Measurements from ENCODE around the gene PID1.

Gene PID1

GRCh38 chr2:229235131-229235914 lies 35.8 kb downstream of the PID1 start:
- DNase-seq (ENCODE audit: extremely low read depth, low read depth) = no peak

GRCh38 chr2:229231885-229232284 lies 39.2 kb downstream of the PID1 start:
- DNase-seq (ENCODE audit: extremely low read depth, low read depth) = no peak
- TF ChIP-seq, protein P1, sequence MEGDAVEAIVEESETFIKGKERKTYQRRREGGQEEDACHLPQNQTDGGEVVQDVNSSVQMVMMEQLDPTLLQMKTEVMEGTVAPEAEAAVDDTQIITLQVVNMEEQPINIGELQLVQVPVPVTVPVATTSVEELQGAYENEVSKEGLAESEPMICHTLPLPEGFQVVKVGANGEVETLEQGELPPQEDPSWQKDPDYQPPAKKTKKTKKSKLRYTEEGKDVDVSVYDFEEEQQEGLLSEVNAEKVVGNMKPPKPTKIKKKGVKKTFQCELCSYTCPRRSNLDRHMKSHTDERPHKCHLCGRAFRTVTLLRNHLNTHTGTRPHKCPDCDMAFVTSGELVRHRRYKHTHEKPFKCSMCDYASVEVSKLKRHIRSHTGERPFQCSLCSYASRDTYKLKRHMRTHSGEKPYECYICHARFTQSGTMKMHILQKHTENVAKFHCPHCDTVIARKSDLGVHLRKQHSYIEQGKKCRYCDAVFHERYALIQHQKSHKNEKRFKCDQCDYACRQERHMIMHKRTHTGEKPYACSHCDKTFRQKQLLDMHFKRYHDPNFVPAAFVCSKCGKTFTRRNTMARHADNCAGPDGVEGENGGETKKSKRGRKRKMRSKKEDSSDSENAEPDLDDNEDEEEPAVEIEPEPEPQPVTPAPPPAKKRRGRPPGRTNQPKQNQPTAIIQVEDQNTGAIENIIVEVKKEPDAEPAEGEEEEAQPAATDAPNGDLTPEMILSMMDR (IDR thresholded peaks at IDR 0.05; ENCODE audit: low read depth, low read length) = no peak

More at GRCh38 chr2:229235131-229235914, 35.8 kb downstream of the PID1 start:
- TF ChIP-seq, protein P1 (IDR thresholded peaks at IDR 0.05; ENCODE audit: low read depth, low read length) = no peak

DNA sequence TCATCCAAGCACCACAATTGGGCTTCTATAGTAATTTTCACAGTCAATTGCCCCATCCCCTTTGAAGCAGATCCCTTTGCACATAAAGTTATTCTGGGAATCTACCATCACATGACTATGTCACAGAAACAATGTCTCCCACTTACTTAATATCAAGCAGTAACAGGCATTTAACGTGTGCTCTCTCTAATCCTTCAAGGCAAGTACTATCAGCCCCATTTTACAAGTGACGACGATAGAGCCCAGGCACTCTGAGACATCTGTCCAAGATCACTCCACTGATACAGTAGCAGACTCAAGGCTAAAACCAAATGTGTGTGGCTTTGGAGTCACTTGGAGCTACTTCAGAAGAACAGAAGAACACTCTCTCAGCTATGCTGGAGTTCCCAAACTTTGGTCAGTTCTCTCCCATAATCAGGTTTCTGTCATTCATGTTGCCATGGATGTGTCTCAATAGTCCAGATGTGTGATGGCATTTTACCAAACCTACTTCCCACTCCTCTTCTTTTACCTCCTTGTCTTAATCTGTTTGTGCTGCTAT lies 39.7 kb downstream of the PID1 start:
- TF ChIP-seq, protein P1 (IDR thresholded peaks at IDR 0.05; ENCODE audit: low read depth, low read length) = no peak
- no peak for DNase-seq (ENCODE audit: extremely low read depth, low read depth)

DNA sequence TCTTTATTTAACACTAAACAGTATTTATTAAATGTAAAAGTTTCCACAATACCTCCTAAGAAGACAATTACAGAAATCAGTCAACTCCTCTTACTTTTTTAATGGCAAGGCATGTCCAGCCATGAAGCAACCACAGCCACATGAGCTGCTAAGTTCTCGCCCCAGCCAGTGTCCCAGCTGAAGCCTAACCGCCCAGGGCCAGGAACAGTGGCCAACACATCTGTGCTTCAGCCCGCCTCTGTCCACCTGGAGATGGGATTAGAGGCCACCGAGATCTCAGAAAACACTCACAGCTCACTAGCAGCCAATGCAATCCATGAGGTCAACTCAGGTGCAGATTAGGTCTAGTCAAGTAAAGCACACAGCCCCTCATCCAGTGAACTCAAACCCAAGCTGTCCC lies 40.2 kb downstream of the PID1 start:
- TF ChIP-seq, protein P1 (IDR thresholded peaks at IDR 0.05; ENCODE audit: low read depth, low read length) = no peak
- no peak for DNase-seq (ENCODE audit: extremely low read depth, low read depth)

DNA sequence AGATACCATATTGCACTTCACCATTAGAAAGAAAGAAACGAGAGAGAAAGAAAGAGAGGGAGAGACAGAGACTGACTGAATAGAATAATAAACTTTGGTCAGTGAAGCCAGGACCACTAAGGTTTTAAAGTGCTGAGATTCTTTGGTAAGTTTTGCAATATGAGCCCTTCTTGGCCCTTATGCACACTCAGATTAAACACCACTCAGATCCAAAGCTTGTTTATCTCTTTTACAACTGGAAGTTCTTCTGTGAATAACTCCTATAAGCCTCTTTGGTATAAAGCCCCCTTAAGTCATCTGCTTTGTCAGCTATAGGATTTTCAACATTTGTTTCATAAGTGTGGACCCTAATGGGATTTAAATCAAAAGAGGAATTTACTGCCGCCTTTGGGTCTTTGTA lies 40.8 kb downstream of the PID1 start:
- TF ChIP-seq, protein P1 (IDR thresholded peaks at IDR 0.05; ENCODE audit: low read depth, low read length) = no peak
- DNase-seq (ENCODE audit: extremely low read depth, low read depth) = no peak

GRCh38 chr2:229226382-229226781 lies 44.7 kb downstream of the PID1 start:
- no peak for DNase-seq (ENCODE audit: extremely low read depth, low read depth)
- TF ChIP-seq, protein P1 (IDR thresholded peaks at IDR 0.05; ENCODE audit: low read depth, low read length) = no peak

DNA sequence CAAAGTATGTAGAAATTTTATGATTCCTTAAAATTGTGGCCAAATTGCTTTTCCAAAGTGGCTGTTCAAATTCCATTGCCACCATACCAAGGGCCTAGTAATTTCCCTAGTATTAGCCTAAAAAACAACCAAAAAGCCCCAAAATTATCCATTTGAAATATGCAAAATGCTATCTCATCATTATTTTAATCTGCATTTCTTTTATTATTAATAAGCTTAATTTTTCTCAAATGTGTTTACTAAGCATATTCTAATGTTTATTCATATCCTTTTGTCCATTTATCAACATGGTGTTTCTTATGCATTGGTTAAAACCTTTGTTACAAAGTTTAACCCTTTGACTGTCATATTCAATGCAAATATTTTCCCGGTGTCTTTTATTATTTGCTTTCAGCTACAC lies 48.0 kb downstream of the PID1 start:
- TF ChIP-seq, protein P1 (IDR thresholded peaks at IDR 0.05; ENCODE audit: low read depth, low read length) = no peak
- no peak for DNase-seq (ENCODE audit: extremely low read depth, low read depth)
